Measurements from ENCODE around the gene ITGA5. TPM values are rescaled to one million over a fixed set of nuclear protein-coding genes. Genes with fewer than 3 reads are reported as not detected.

ITGA5 gene
- total and polyA plus RNA-seq, 2 experiments from 2014 or later, result 7.3 to 23.7 TPM

GRCh38 chr12:54377797-54378515 lies 41.1 kb downstream of the ITGA5 start:
- TF ChIP-seq POLR2AphosphoS5 (IDR thresholded peaks at IDR 0.05; ENCODE audit: low read depth) (no peak), ZNF114 (CRISPR knock-in tag; IDR thresholded peaks at IDR 0.05) (no peak), JUNB (IDR thresholded peaks at IDR 0.05; ENCODE audit: unreplicated experiment) (no peak), EZH2 (IDR thresholded peaks at IDR 0.05; ENCODE audit: low read depth, unreplicated experiment) (no peak), STAT1 (IDR thresholded peaks at IDR 0.05; ENCODE audit: unreplicated experiment) (no peak), CREB1 (CRISPR knock-in tag; IDR thresholded peaks at IDR 0.05; ENCODE audit: low read depth) (no peak), EZH2phosphoT487 (IDR thresholded peaks at IDR 0.05; ENCODE audit: unreplicated experiment) (no peak), NANOG (IDR thresholded peaks at IDR 0.05; ENCODE audit: borderline replicate concordance) (no peak)
- TF ChIP-seq, protein P1, sequence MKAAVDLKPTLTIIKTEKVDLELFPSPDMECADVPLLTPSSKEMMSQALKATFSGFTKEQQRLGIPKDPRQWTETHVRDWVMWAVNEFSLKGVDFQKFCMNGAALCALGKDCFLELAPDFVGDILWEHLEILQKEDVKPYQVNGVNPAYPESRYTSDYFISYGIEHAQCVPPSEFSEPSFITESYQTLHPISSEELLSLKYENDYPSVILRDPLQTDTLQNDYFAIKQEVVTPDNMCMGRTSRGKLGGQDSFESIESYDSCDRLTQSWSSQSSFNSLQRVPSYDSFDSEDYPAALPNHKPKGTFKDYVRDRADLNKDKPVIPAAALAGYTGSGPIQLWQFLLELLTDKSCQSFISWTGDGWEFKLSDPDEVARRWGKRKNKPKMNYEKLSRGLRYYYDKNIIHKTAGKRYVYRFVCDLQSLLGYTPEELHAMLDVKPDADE (IDR thresholded peaks at IDR 0.05), result no peak
- TF ChIP-seq, protein P2, sequence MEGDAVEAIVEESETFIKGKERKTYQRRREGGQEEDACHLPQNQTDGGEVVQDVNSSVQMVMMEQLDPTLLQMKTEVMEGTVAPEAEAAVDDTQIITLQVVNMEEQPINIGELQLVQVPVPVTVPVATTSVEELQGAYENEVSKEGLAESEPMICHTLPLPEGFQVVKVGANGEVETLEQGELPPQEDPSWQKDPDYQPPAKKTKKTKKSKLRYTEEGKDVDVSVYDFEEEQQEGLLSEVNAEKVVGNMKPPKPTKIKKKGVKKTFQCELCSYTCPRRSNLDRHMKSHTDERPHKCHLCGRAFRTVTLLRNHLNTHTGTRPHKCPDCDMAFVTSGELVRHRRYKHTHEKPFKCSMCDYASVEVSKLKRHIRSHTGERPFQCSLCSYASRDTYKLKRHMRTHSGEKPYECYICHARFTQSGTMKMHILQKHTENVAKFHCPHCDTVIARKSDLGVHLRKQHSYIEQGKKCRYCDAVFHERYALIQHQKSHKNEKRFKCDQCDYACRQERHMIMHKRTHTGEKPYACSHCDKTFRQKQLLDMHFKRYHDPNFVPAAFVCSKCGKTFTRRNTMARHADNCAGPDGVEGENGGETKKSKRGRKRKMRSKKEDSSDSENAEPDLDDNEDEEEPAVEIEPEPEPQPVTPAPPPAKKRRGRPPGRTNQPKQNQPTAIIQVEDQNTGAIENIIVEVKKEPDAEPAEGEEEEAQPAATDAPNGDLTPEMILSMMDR (conservative IDR thresholded peaks at IDR 0.05; ENCODE audit: low read depth in 2 of 2), result no peak
- TF ChIP-seq, protein P3, sequence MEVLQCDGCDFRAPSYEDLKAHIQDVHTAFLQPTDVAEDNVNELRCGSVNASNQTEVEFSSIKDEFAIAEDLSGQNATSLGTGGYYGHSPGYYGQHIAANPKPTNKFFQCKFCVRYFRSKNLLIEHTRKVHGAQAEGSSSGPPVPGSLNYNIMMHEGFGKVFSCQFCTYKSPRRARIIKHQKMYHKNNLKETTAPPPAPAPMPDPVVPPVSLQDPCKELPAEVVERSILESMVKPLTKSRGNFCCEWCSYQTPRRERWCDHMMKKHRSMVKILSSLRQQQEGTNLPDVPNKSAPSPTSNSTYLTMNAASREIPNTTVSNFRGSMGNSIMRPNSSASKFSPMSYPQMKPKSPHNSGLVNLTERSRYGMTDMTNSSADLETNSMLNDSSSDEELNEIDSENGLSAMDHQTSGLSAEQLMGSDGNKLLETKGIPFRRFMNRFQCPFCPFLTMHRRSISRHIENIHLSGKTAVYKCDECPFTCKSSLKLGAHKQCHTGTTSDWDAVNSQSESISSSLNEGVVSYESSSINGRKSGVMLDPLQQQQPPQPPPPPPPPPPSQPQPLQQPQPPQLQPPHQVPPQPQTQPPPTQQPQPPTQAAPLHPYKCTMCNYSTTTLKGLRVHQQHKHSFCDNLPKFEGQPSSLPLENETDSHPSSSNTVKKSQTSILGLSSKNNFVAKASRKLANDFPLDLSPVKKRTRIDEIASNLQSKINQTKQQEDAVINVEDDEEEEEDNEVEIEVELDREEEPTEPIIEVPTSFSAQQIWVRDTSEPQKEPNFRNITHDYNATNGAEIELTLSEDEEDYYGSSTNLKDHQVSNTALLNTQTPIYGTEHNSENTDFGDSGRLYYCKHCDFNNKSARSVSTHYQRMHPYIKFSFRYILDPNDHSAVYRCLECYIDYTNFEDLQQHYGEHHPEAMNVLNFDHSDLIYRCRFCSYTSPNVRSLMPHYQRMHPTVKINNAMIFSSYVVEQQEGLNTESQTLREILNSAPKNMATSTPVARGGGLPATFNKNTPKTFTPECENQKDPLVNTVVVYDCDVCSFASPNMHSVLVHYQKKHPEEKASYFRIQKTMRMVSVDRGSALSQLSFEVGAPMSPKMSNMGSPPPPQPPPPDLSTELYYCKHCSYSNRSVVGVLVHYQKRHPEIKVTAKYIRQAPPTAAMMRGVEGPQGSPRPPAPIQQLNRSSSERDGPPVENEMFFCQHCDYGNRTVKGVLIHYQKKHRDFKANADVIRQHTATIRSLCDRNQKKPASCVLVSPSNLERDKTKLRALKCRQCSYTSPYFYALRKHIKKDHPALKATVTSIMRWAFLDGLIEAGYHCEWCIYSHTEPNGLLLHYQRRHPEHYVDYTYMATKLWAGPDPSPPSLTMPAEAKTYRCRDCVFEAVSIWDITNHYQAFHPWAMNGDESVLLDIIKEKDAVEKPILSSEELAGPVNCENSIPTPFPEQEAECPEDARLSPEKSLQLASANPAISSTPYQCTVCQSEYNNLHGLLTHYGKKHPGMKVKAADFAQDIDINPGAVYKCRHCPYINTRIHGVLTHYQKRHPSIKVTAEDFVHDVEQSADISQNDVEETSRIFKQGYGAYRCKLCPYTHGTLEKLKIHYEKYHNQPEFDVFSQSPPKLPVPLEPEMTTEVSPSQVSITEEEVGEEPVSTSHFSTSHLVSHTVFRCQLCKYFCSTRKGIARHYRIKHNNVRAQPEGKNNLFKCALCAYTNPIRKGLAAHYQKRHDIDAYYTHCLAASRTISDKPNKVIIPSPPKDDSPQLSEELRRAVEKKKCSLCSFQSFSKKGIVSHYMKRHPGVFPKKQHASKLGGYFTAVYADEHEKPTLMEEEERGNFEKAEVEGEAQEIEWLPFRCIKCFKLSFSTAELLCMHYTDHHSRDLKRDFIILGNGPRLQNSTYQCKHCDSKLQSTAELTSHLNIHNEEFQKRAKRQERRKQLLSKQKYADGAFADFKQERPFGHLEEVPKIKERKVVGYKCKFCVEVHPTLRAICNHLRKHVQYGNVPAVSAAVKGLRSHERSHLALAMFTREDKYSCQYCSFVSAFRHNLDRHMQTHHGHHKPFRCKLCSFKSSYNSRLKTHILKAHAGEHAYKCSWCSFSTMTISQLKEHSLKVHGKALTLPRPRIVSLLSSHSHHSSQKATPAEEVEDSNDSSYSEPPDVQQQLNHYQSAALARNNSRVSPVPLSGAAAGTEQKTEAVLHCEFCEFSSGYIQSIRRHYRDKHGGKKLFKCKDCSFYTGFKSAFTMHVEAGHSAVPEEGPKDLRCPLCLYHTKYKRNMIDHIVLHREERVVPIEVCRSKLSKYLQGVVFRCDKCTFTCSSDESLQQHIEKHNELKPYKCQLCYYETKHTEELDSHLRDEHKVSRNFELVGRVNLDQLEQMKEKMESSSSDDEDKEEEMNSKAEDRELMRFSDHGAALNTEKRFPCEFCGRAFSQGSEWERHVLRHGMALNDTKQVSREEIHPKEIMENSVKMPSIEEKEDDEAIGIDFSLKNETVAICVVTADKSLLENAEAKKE (CRISPR knock-in tag; IDR thresholded peaks at IDR 0.05), result no peak
- Mint-ChIP-seq H3K4me3 (peak overlapping the region; percentile 82), H3K4me1 (peaks cover 22% of the 10 kb centered on the region), H3K27me3 (ENCODE audit: insufficient read depth, low read depth, poor library complexity) (peaks cover 22% of the 10 kb centered on the region), H3K36me3 (ENCODE audit: low read depth) (peaks cover 18% of the 10 kb centered on the region), H3K27ac (no peak overlapping the region), H3K9me3 (no peaks in the 10 kb centered on the region)
- Histone ChIP-seq H3K27me3 (ENCODE audit: insufficient read depth) (peaks cover 17% of the 10 kb centered on the region; the same call in 1 of the 2 replicates), H3K9me2 (ENCODE audit: insufficient read depth) (no peaks in the 10 kb centered on the region), H3K79me2 (replicated peaks; ENCODE audit: insufficient read depth) (no peaks in the 10 kb centered on the region), H3K36me3 (ENCODE audit: insufficient read depth) (peaks cover 5% of the 10 kb centered on the region; the same call in 1 of the 2 replicates), H3F3A (replicated peaks; ENCODE audit: low read depth) (no peaks in the 10 kb centered on the region; the same call in 1 of the 2 replicates), H4K20me1 (replicated peaks; ENCODE audit: insufficient read depth) (no peaks in the 10 kb centered on the region; the same call in none of the 2 replicates), H2AFZ (no peak overlapping the region), H3K27ac (ENCODE audit: low read depth) (no peak overlapping the region), H3K4me2 (peak overlapping the region; percentile 97; the same call in 1 of the 2 replicates), H3K4me1 (ENCODE audit: insufficient read depth) (peaks cover 11% of the 10 kb centered on the region), H3K4me3 (peak overlapping the region; percentile 60; the same call in 1 of the 2 replicates)
- ATAC-seq (no peak), DNase-seq (ENCODE audit: low spot score) (no peak)
